K562 (cell line): ENCODE measurements around the gene SDK1. TPM values are rescaled to one million over a fixed set of nuclear protein-coding genes. Genes with fewer than 3 reads are reported as not detected.

Experiments used
- ATAC-seq: fragments of 200-7000 bp; cut with Tn5 transposase; 3 replicates; pipeline ENCODE4 v1.9.1; 2020; ENCODE audit warnings: moderate library complexity
- BruUV-seq: library from RNA; stranded (reverse); fragments of 400-500 nt; replicated peaks from 2 replicates; lab custom pipeline; 2021; lab: Mats Ljungman, UMichigan
- CTCF ChIA-PET: fragments of 300-600 bp; formaldehyde crosslinking; extraction: SDS; loops from one replicate; lab custom pipeline; 2021; ENCODE audit warnings: low intra/inter-chr PET ratio; lab: Yijun Ruan, JAX
- POLR2A ChIA-PET: fragments of 300-600, 350-650 bp; sonication (Branson Sonifier 250); formaldehyde crosslinking; extraction: SDS; loops from one replicate; lab custom pipeline; 2021; ENCODE audit warnings: antibody characterized with exemption, inconsistent platforms; lab: Yijun Ruan, JAX
- DNase-seq, 4 experiments: peaks; one replicate each; pipeline versions ENCODE4 v3.0.0 to v3.0.0-alpha.2; 2011 to 2018; ENCODE audit warnings: low spot score in 3 of 4, mixed read lengths in 3 of 4; ENCODE audit errors: extremely low read depth in 1 of 4
- FAIRE-seq: peaks from 2 replicates; lab custom pipeline; 2011; peaks lifted over from hg19 to GRCh38; lab: Jason Lieb, UNC
- H2AFZ ChIP-seq: 2 replicates; pipeline ENCODE4 v1.6.0; 2011; ENCODE audit warnings: low read depth, low read length, control low read depth, inconsistent platforms
- H3K27ac ChIP-seq: fragments of 200-600 bp; 3 replicates; pipeline ENCODE4 v1.8.0; 2011; ENCODE audit warnings: low read depth, mild to moderate bottlenecking, control low read depth, inconsistent platforms, low read length, moderate library complexity, mixed read lengths; ENCODE audit errors: extremely low read depth
- H3K27me3 ChIP-seq, 2 experiments: fragments of 300-600 bp in 1 of 2; 2 replicates in 1 of 2; 3 replicates in 1 of 2; pipeline versions ENCODE4 v1.6.0 to v1.8.0; 2011; ENCODE audit warnings: inconsistent platforms in 2 of 2, low read length in 2 of 2, mild to moderate bottlenecking in 1 of 2, mixed read lengths in 1 of 2, moderate library complexity in 1 of 2; ENCODE audit not compliant: control insufficient read depth in 2 of 2, insufficient read depth in 2 of 2
- H3K36me3 ChIP-seq: fragments of 300-600 bp; 3 replicates; pipeline ENCODE4 v1.8.0; 2011; ENCODE audit warnings: mild to moderate bottlenecking, low read length, inconsistent platforms; ENCODE audit not compliant: control insufficient read depth, insufficient read depth
- H3K4me1 ChIP-seq, 2 experiments: fragments of 200-600 bp in 1 of 2; replicated peaks in 1 of 2; 2 replicates in 1 of 2; 3 replicates in 1 of 2; pipeline versions ENCODE4 v1.5.1 to v1.8.0; 2011; ENCODE audit warnings: inconsistent platforms in 2 of 2, low read length in 2 of 2, mild to moderate bottlenecking in 1 of 2, mixed read lengths in 1 of 2, moderate library complexity in 1 of 2; ENCODE audit not compliant: control insufficient read depth in 2 of 2, insufficient read depth in 2 of 2
- H3K4me2 ChIP-seq: 2 replicates; pipeline ENCODE4 v1.6.1; 2011; ENCODE audit warnings: low read length, control low read depth, inconsistent platforms, mixed read lengths; ENCODE audit not compliant: insufficient read depth
- H3K4me3 ChIP-seq: fragments of 200-600 bp; sonication (generic), shearing (Covaris generic); 2 replicates; pipeline ENCODE4 v1.5.1; 2016; ENCODE audit warnings: control low read depth, inconsistent platforms
- H3K79me2 ChIP-seq: fragments of 200-600 bp; 3 replicates; pipeline ENCODE4 v1.8.0; 2011; ENCODE audit warnings: low read length, inconsistent platforms; ENCODE audit not compliant: control insufficient read depth, insufficient read depth
- H3K9ac ChIP-seq, 2 experiments: 2 replicates each; pipeline versions ENCODE4 v1.6.0 to v1.6.1; 2011; ENCODE audit warnings: low read depth in 2 of 2, low read length in 2 of 2, control low read depth in 1 of 2, inconsistent platforms in 1 of 2, mild to moderate bottlenecking in 1 of 2, mixed read lengths in 1 of 2; ENCODE audit not compliant: insufficient read depth in 1 of 2
- H3K9me1 ChIP-seq: one replicate; pipeline ENCODE4 v1.6.0; 2011; ENCODE audit warnings: inconsistent platforms, mild to moderate bottlenecking, low read length, moderate library complexity; ENCODE audit not compliant: control insufficient read depth, insufficient read depth
- H3K9me3 ChIP-seq: replicated peaks from 2 replicates; pipeline ENCODE4 v1.5.1; 2011; ENCODE audit warnings: low read depth, low read length, inconsistent platforms; ENCODE audit not compliant: control insufficient read depth, insufficient read depth
- H4K20me1 ChIP-seq: replicated peaks from 2 replicates; pipeline ENCODE4 v1.6.1; 2011; ENCODE audit warnings: low read length, inconsistent platforms, mixed read lengths; ENCODE audit not compliant: control insufficient read depth, insufficient read depth
- NCOR1 ChIP-seq: fragments of 450-650 bp; IDR thresholded peaks from 2 replicates; pipeline ENCODE4 v1.6.1; 2016; ENCODE audit warnings: mild to moderate bottlenecking, moderate library complexity
- SRSF3 ChIP-seq: fragments of 200-400 bp; formaldehyde crosslinking; IDR thresholded peaks from 2 replicates; pipeline ENCODE4 v1.6.1; 2016; ENCODE audit warnings: mild to moderate bottlenecking, low read length, moderate library complexity; ENCODE audit not compliant: insufficient read depth
- ZNF239 ChIP-seq: fragments of 250-450 bp; sonication (Bioruptor Pico); IDR thresholded peaks from 2 replicates; pipeline ENCODE4 v1.4.0; 2020; ENCODE audit warnings: mild to moderate bottlenecking
- ZNF75A ChIP-seq: fragments of 450-650 bp; formaldehyde crosslinking; IDR thresholded peaks from 2 replicates; pipeline ENCODE4 v1.4.0; 2020; ENCODE audit warnings: mild to moderate bottlenecking
- WGBS: fragments of 100-300 bp; shearing (Covaris generic); methylation state at CpG from one replicate; pipeline ENCODE4 v1.1.6; 2016; ENCODE audit warnings: low coverage, mixed read lengths; ENCODE audit not compliant: insufficient coverage; ENCODE audit errors: missing lambda C conversion rate; 5-methylcytosine and 5-hydroxymethylcytosine counted together
- in situ Hi-C: fragments of 300-500 bp; cut with MboI; formaldehyde crosslinking; loops from 4 replicates; pipeline ENCODE4 v1.15.0; 2018; ENCODE audit warnings: inconsistent platforms, mixed read lengths
- intact Hi-C: fragments of 100-400 bp; cut with micrococcal nuclease; formaldehyde crosslinking; loops from 2 replicates; pipeline ENCODE4 v1.14.2; 2022
- polyA plus RNA-seq, 8 experiments: library from polyadenylated mRNA; depleted of rRNA in 4 of 8; stranded (reverse) in 5 of 8; unstranded in 3 of 8; fragments of >200 nt; fragmentation: Nextera tagmentation in 2 of 8; fragmentation: Illumina TruSeq in 1 of 8; extraction: Ambion mirVana in 2 of 8; extraction: Trizol in 1 of 8; gene quantifications; 2 replicates each; pipeline versions ENCODE4 v1.2.1 to v1.2.3, GENCODE V29; 2011 to 2014; ENCODE audit warnings: inconsistent platforms in 1 of 8, missing spikeins in 1 of 8
- total RNA-seq, 7 experiments: library from RNA; depleted of rRNA in 6 of 7; stranded (reverse); fragments of >200 nt in 6 of 7; fragmentation: Illumina TruSeq in 2 of 7; extraction: Trizol in 2 of 7; gene quantifications; 2 replicates each; pipeline versions ENCODE4 v1.2.1 to v1.2.3, GENCODE V29; 2011 to 2021; ENCODE audit warnings: low replicate concordance in 1 of 7
- TF ChIP-seq, protein P1 (sequence below): fragments of 250-450 bp; sonication (Bioruptor Pico); IDR thresholded peaks from 2 replicates; pipeline ENCODE4 v1.9.0; 2021; ENCODE audit warnings: mild to moderate bottlenecking, inconsistent platforms
- TF ChIP-seq, protein P2 (sequence below): fragments of 450-650 bp; IDR thresholded peaks from 2 replicates; pipeline ENCODE4 v1.6.1; 2016; ENCODE audit warnings: low read depth

Gene SDK1
- total and polyA plus RNA-seq, 9 of the 15 experiments (the other 6 are each of a cell fraction or from before 2014, with no cell fraction given) = 0.16 TPM; not detected in 8

DNA sequence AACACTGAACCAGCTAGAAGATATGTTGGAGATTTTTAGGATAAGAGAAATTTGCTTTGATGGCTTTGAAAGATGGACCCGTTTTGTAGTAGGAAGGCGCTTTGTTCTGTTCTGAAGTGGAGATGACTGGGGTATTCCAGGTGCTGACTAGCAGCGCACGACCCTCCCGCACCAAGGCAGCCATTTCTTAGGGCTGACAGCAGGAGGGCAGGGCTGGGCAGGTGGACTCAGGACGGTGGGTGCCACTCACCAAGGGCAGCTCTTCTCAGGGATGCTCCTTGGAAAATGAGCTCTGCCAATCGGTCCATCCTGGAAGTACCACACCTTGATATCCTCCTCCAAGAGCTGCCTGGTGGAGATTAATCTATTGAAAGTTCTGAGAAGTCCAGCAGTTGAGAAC is 917.4 kb downstream of the SDK1 start (continued):
- TF ChIP-seq, protein P1, sequence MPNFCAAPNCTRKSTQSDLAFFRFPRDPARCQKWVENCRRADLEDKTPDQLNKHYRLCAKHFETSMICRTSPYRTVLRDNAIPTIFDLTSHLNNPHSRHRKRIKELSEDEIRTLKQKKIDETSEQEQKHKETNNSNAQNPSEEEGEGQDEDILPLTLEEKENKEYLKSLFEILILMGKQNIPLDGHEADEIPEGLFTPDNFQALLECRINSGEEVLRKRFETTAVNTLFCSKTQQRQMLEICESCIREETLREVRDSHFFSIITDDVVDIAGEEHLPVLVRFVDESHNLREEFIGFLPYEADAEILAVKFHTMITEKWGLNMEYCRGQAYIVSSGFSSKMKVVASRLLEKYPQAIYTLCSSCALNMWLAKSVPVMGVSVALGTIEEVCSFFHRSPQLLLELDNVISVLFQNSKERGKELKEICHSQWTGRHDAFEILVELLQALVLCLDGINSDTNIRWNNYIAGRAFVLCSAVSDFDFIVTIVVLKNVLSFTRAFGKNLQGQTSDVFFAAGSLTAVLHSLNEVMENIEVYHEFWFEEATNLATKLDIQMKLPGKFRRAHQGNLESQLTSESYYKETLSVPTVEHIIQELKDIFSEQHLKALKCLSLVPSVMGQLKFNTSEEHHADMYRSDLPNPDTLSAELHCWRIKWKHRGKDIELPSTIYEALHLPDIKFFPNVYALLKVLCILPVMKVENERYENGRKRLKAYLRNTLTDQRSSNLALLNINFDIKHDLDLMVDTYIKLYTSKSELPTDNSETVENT (CRISPR knock-in tag) = no peak
- no peak for TF ChIP-seq ZNF75A (CRISPR knock-in tag)
- no peak for TF ChIP-seq NCOR1

DNA sequence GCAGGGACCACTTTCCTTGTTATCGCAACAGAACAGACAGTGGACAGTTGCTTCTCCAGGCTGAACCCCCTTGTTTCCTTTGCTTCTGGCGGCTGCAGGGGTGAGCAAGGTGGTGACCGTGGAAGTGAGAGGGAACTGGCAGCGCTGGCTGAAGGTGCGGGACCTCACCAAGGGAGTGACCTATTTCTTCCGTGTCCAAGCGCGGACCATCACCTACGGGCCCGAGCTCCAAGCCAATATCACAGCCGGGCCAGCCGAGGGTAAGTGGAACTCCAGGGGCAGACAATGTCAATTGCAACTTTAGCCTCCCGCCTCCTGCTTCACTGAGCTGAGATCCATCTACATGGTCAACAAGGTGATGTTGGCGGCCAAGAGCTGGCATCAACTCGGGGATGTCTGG is 919.0 kb downstream of the SDK1 start:
- Histone ChIP-seq H3K4me3 (no peak overlapping the region), H3K27me3 (peaks cover 7 to 31% of the 10 kb centered on the region in 2 experiments; a peak in 3 of 5 replicates), H3K27ac (no peak overlapping the region), H3K79me2 (no peaks in the 10 kb centered on the region), H3K4me2 (no peak overlapping the region), H3K9me3 (no peaks in the 10 kb centered on the region), H3K9me1 (no peaks in the 10 kb centered on the region), H3K4me1 (no peaks in the 10 kb centered on the region), H4K20me1 (no peaks in the 10 kb centered on the region), H2AFZ (no peak overlapping the region), H3K9ac (no peak overlapping the region)
- intact Hi-C loops (no loop called here), in situ Hi-C loops (no loop called here)
- WGBS = 0% methylated on average over 15 of the region's 15 CpGs
- no peak for FAIRE-seq
- ChIA-PET POLR2A (interaction anchor here (0.7 kb wide), 1 partner anchor 746 kb away, joined by 3 read pairs; no protein-coding TSS in a partner anchor), CTCF (no interaction called here)
- no TSS peak for BruUV-seq
- no peak for DNase-seq
- TF ChIP-seq, protein P2, sequence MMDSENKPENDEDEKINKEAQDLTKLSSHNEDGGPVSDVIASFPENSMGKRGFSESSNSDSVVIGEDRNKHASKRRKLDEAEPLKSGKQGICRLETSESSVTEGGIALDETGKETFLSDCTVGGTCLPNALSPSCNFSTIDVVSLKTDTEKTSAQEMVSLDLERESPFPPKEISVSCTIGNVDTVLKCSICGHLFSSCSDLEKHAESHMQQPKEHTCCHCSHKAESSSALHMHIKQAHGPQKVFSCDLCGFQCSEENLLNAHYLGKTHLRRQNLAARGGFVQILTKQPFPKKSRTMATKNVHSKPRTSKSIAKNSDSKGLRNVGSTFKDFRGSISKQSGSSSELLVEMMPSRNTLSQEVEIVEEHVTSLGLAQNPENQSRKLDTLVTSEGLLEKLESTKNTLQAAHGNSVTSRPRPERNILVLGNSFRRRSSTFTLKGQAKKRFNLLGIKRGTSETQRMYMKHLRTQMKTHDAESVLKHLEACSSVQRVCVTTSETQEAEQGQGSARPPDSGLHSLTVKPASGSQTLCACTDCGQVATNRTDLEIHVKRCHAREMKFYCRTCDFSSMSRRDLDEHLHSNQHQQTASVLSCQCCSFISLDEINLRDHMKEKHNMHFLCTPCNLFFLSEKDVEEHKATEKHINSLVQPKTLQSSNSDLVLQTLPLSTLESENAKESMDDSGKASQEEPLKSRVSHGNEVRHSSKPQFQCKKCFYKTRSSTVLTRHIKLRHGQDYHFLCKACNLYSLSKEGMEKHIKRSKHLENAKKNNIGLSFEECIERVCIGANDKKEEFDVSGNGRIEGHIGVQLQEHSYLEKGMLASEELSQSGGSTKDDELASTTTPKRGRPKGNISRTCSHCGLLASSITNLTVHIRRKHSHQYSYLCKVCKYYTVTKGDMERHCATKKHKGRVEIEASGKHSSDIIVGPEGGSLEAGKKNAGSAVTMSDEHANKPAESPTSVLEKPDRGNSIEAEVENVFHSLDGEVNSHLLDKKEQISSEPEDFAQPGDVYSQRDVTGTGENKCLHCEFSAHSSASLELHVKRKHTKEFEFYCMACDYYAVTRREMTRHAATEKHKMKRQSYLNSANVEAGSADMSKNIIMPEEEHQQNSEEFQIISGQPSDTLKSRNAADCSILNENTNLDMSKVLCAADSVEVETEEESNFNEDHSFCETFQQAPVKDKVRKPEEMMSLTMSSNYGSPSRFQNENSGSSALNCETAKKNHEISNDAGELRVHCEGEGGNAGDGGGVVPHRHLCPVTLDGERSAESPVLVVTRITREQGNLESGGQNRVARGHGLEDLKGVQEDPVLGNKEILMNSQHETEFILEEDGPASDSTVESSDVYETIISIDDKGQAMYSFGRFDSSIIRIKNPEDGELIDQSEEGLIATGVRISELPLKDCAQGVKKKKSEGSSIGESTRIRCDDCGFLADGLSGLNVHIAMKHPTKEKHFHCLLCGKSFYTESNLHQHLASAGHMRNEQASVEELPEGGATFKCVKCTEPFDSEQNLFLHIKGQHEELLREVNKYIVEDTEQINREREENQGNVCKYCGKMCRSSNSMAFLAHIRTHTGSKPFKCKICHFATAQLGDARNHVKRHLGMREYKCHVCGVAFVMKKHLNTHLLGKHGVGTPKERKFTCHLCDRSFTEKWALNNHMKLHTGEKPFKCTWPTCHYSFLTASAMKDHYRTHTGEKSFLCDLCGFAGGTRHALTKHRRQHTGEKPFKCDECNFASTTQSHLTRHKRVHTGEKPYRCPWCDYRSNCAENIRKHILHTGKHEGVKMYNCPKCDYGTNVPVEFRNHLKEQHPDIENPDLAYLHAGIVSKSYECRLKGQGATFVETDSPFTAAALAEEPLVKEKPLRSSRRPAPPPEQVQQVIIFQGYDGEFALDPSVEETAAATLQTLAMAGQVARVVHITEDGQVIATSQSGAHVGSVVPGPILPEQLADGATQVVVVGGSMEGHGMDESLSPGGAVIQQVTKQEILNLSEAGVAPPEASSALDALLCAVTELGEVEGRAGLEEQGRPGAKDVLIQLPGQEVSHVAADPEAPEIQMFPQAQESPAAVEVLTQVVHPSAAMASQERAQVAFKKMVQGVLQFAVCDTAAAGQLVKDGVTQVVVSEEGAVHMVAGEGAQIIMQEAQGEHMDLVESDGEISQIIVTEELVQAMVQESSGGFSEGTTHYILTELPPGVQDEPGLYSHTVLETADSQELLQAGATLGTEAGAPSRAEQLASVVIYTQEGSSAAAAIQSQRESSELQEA = no peak
- TF ChIP-seq SRSF3 (no peak), ZNF239 (CRISPR knock-in tag) (no peak)
- TF ChIP-seq, all 486 proteins: peak for 0
- no peaks in the 10 kb centered on the region for H3K36me3 ChIP-seq
- ATAC-seq = no peak
